Gastroesophageal sphincter (tissue), 4 donors: ENCODE results near the gene FAM9A. TPM values are rescaled to one million over a fixed set of nuclear protein-coding genes. Genes with fewer than 3 reads are reported as not detected.
"Not testable (repeated sequence)": the region's sequence is repeated elsewhere in the genome, so short reads cannot be mapped to it uniquely, and the experiment has no call there.

Experiments
- ATAC-seq: fragments of 150-250 bp; one replicate; pipeline ENCODE4 v1.9.1; 2016; ENCODE audit warnings: mild to moderate bottlenecking, moderate library complexity
- H3K27ac ChIP-seq, 4 donors: fragments of 200-600 bp; sonication (generic) in 3 of 4; 1 replicate in 3 of 4; 2 replicates in 1 of 4; pipeline ENCODE4 v1.5.1; 2016 to 2019
- H3K27me3 ChIP-seq: fragments of 200-600 bp; sonication (generic); one replicate; pipeline ENCODE4 v1.5.1; 2019
- H3K36me3 ChIP-seq, 2 donors: fragments of 200-600 bp; sonication (generic); one replicate each; pipeline ENCODE4 v1.5.1; 2019; ENCODE audit warnings: control low read depth in 1 of 2
- H3K4me1 ChIP-seq, 3 donors: fragments of 200-600 bp; sonication (generic); 1 replicate in 2 of 3; 2 replicates in 1 of 3; pipeline ENCODE4 v1.5.1; 2016 to 2019; ENCODE audit warnings: control low read depth in 2 of 3
- H3K4me3 ChIP-seq, 2 donors: fragments of 200-600 bp; sonication (generic); one replicate each; pipeline ENCODE4 v1.5.1; 2019; ENCODE audit warnings: mild to moderate bottlenecking in 1 of 2, moderate library complexity in 1 of 2
- H3K9me3 ChIP-seq, 3 donors: fragments of 200-600 bp; sonication (generic); one replicate each; pipeline ENCODE4 v1.5.1; 2017 to 2019; ENCODE audit warnings: control low read depth in 2 of 3
- CTCF ChIP-seq, 4 experiments: fragments of 200-600 bp in 2 of 4; fragments of 450-650 bp in 2 of 4; sonication (generic) in 1 of 4; IDR thresholded peaks; one replicate each; pipeline ENCODE4 v1.5.1; 2017 to 2019; ENCODE audit warnings: antibody characterized with exemption in 4 of 4, mild to moderate bottlenecking in 2 of 4, moderate library complexity in 2 of 4
- EP300 ChIP-seq: sonication (generic); formaldehyde crosslinking; IDR thresholded peaks from one replicate; pipeline ENCODE4 v1.6.1; 2017; ENCODE audit warnings: antibody characterized with exemption, mild to moderate bottlenecking
- POLR2A ChIP-seq, 2 donors: fragments of 450-650 bp; IDR thresholded peaks; one replicate each; pipeline ENCODE4 v1.6.1; 2017; ENCODE audit warnings: antibody characterized with exemption in 2 of 2, mild to moderate bottlenecking in 2 of 2, moderate library complexity in 1 of 2
- POLR2AphosphoS5 ChIP-seq: sonication (generic); formaldehyde crosslinking; IDR thresholded peaks from one replicate; pipeline ENCODE4 v1.6.1; 2017; ENCODE audit warnings: antibody characterized with exemption
- WGBS, 2 donors: methylation state at CpG; one replicate each; pipeline ENCODE4 v1.1.5; 2018; ENCODE audit warnings: low coverage in 1 of 2; 5-methylcytosine and 5-hydroxymethylcytosine counted together
- total RNA-seq, 4 donors: library from RNA; depleted of rRNA; stranded (reverse); fragments of >200 nt; gene quantifications; one replicate each; pipeline ENCODE4 v1.1.0, GENCODE V29; 2016

Gene FAM9A
- total RNA-seq, 4 donors from 2014 or later: not detected

- Histone ChIP-seq H3K36me3 (no peaks in the 10 kb centered on the region), H3K4me3 (no peak overlapping the region), H3K27ac (no peak overlapping the region), H3K9me3 (no peaks in the 10 kb centered on the region), H3K27me3 (no peaks in the 10 kb centered on the region), H3K4me1 (no peaks in the 10 kb centered on the region)
- TF ChIP-seq EP300 (no peak), POLR2AphosphoS5 (no peak), CTCF (IDR thresholded peaks at IDR 0.05) (no peak), POLR2A (IDR thresholded peaks at IDR 0.05) (no peak)
- WGBS, 2 donors: no CpG with 5 or more reads among the region's 25 CpGs
- ATAC-seq: no peak
Measured at GRCh38 chrX:8784162-8784561, 17.0 kb downstream of the FAM9A start.

- TF ChIP-seq POLR2AphosphoS5 (no peak), EP300 (no peak), CTCF (IDR thresholded peaks at IDR 0.05) (no peak), POLR2A (IDR thresholded peaks at IDR 0.05) (no peak)
- Histone ChIP-seq H3K27me3 (no peaks in the 10 kb centered on the region), H3K4me3 (no peak overlapping the region), H3K4me1 (no peaks in the 10 kb centered on the region), H3K9me3 (no peaks in the 10 kb centered on the region), H3K27ac (no peak overlapping the region), H3K36me3 (no peaks in the 10 kb centered on the region)
- no peak for ATAC-seq
- WGBS, 2 donors: 81% methylated on average over 5 of the region's 19 CpGs; no CpG with 5 or more reads in 1 of the 2 donors
Measured at GRCh38 chrX:8783714-8784098, 17.5 kb downstream of the FAM9A start.

GRCh38 chrX:8783097-8783713 is 18.0 kb downstream of the FAM9A start:
- TF ChIP-seq CTCF (IDR thresholded peaks at IDR 0.05) (peak in 3 of 4 experiments; percentile 5 to 54 (median 20)), EP300 (no peak)
- H3K27me3 ChIP-seq: no peaks in the 10 kb centered on the region
- H3K4me3 ChIP-seq: no peak overlapping the region
- no peak overlapping the region for H3K27ac ChIP-seq
- H3K4me1 ChIP-seq: no peaks in the 10 kb centered on the region
- H3K36me3 ChIP-seq: no peaks in the 10 kb centered on the region
- H3K9me3 ChIP-seq: no peaks in the 10 kb centered on the region
- ATAC-seq: no peak
- 44% methylated on average over 7 of the region's 32 CpGs; no CpG with 5 or more reads in 1 of the 2 donors for WGBS, 2 donors

- Histone ChIP-seq H3K36me3 (no peaks in the 10 kb centered on the region), H3K9me3 (no peaks in the 10 kb centered on the region), H3K4me1 (no peaks in the 10 kb centered on the region), H3K4me3 (no peak overlapping the region), H3K27me3 (no peaks in the 10 kb centered on the region), H3K27ac (no peak overlapping the region)
- TF ChIP-seq POLR2A (IDR thresholded peaks at IDR 0.05) (no peak), EP300 (no peak), CTCF (IDR thresholded peaks at IDR 0.05) (no peak), POLR2AphosphoS5 (no peak)
- ATAC-seq: no peak
- WGBS, 2 donors: 72 to 90% methylated on average over 3 to 6 of the region's 9 CpGs
Measured at GRCh38 chrX:8782595-8782994, 18.6 kb downstream of the FAM9A start.

- ATAC-seq, H3K36me3 ChIP-seq: not testable (repeated sequence)
- 71% methylated on average over 2 of the region's 4 CpGs; no CpG with 5 or more reads in 1 of the 2 donors for WGBS, 2 donors
Measured at GRCh38 chrX:8781921-8782320, 19.3 kb downstream of the FAM9A start.

More at GRCh38 chrX:8781921-8782320, 19.3 kb downstream of the FAM9A start:
- H3K4me3 ChIP-seq, H3K27ac ChIP-seq, H3K9me3 ChIP-seq, H3K4me1 ChIP-seq, H3K27me3 ChIP-seq: not testable (repeated sequence)
